Astrocyte of the spinal cord (primary cell): ENCODE data around the gene TRIO.
A peak's percentile ranks its signal among the peaks of the same experiment; 100 is the strongest.

Experiments
- DNase-seq: peaks from one replicate; pipeline ENCODE4 v3.0.0; 2011; ENCODE audit warnings: low read depth, low spot score
- H3K4me3 ChIP-seq: 2 replicates; pipeline ENCODE4 v1.5.1; 2011; ENCODE audit warnings: low read depth, mild to moderate bottlenecking, low read length, moderate library complexity
- in situ Hi-C: cut with HindIII; loops from 2 replicates; pipeline ENCODE4 v1.10.0; 2017; ENCODE audit warnings: low sequenced_read_pairs
- TF ChIP-seq, protein P1 (sequence below): IDR thresholded peaks from 2 replicates; pipeline ENCODE4 v1.5.1; 2012; ENCODE audit warnings: low read depth, mild to moderate bottlenecking, low read length, inconsistent platforms

The TRIO gene

DNA sequence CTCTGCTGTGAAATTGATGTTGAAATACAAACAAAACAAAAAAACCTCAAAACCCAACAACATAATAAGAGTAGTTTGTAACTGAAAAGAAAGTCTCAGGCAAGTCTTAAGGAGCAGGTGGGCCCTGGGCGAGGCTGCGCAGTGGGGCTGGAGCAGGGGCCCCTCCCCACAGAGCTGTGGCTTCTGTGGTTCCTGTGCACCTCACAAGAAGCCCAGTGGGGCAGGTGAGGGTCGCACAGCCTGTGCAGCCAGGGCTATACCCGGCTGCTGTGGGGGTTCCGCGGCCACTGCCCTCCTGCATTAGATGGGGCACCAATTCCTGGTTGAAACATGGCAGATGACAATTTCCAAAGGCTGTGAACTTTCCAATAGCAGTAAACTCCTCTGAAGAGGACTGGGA lies 75.3 kb downstream of the TRIO start:
- DNase-seq = no peak
- in situ Hi-C loops = no loop called here
- no peak overlapping the region for H3K4me3 ChIP-seq
- TF ChIP-seq, protein P1, sequence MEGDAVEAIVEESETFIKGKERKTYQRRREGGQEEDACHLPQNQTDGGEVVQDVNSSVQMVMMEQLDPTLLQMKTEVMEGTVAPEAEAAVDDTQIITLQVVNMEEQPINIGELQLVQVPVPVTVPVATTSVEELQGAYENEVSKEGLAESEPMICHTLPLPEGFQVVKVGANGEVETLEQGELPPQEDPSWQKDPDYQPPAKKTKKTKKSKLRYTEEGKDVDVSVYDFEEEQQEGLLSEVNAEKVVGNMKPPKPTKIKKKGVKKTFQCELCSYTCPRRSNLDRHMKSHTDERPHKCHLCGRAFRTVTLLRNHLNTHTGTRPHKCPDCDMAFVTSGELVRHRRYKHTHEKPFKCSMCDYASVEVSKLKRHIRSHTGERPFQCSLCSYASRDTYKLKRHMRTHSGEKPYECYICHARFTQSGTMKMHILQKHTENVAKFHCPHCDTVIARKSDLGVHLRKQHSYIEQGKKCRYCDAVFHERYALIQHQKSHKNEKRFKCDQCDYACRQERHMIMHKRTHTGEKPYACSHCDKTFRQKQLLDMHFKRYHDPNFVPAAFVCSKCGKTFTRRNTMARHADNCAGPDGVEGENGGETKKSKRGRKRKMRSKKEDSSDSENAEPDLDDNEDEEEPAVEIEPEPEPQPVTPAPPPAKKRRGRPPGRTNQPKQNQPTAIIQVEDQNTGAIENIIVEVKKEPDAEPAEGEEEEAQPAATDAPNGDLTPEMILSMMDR = no peak

- peak; percentile 75 for DNase-seq
- no peak overlapping the region for H3K4me3 ChIP-seq
- in situ Hi-C loops = no loop called here
- TF ChIP-seq, protein P1 = no peak
These were observed 75.9 kb downstream of the TRIO start for GRCh38 chr5:14218897-14219573.

- in situ Hi-C loops = no loop called here
- DNase-seq = no peak
- H3K4me3 ChIP-seq = no peak overlapping the region
- TF ChIP-seq, protein P1 = no peak
These were observed 76.8 kb downstream of the TRIO start for GRCh38 chr5:14219800-14220512.

- DNase-seq = no peak
- in situ Hi-C loops = no loop called here
- TF ChIP-seq, protein P1 = no peak
- no peak overlapping the region for H3K4me3 ChIP-seq
These were observed 77.5 kb downstream of the TRIO start for GRCh38 chr5:14220642-14221041.

DNA sequence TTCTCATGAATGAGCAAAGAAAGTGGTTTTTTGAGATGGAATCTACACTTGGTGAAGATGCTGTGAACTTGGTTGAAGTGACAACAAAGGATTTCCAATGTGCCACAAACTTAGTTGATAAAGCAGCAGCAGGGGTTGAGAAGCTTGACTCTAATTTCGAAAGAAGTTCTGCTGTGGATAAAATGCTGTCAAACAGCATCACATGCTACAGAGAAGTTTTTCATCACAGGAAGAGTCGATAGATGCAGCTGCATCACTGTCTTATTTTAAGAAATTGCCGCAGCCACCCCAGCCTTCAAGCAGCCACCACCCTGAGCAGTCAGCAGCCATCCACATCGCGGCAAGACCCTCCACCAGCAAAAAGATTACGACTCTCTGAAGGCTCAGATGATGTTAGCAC lies 78.6 kb downstream of the TRIO start:
- H3K4me3 ChIP-seq = no peak overlapping the region
- in situ Hi-C loops = no loop called here
- no peak for DNase-seq
- TF ChIP-seq, protein P1 = no peak

DNA sequence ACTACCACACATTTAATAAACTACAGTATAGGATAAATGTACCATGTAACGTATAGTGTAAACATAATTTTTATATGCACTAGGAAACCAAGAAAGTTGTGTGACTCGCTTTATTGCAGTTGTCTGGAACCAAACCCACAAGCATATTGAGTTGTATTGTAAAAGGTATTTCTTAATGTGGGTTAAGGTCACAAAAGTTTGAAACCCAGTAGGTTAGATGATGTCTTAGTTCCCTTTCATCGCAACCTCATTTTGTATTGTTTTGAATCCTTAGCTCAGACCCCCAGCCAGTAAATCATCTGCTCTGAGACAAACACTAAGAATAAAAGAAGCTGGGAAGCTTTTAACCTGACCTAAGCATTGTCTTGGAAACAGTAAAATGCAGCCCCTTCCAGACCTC lies 79.1 kb downstream of the TRIO start:
- H3K4me3 ChIP-seq = no peak overlapping the region
- in situ Hi-C loops = no loop called here
- TF ChIP-seq, protein P1 = no peak
- no peak for DNase-seq
